Measurements from ENCODE around the gene LRRC8C. TPM values are rescaled to one million over a fixed set of nuclear protein-coding genes. Genes with fewer than 3 reads are reported as not detected.

The LRRC8C gene
- total RNA-seq, 2 experiments from 2014 or later, result 31.7 to 32.3 TPM

GRCh38 chr1:89669441-89669840, 36.5 kb downstream of the LRRC8C start:
- Mint-ChIP-seq H3K36me3 (peaks cover 60% of the 10 kb centered on the region), H3K9me3 (peaks cover 5% of the 10 kb centered on the region), H3K27ac (peak overlapping the region; percentile 76), H3K27me3 (no peaks in the 10 kb centered on the region), H3K4me1 (peaks cover 87% of the 10 kb centered on the region), H3K4me3 (peak overlapping the region; percentile 36)
- DNase-seq, result no peak

GRCh38 chr1:89670163-89670562, 37.2 kb downstream of the LRRC8C start:
- Mint-ChIP-seq H3K4me1 (peaks cover 88% of the 10 kb centered on the region), H3K36me3 (peaks cover 59% of the 10 kb centered on the region), H3K9me3 (peaks cover 5% of the 10 kb centered on the region), H3K4me3 (peak overlapping the region; percentile 56), H3K27ac (peak overlapping the region; percentile 82), H3K27me3 (no peaks in the 10 kb centered on the region)
- DNase-seq, result no peak

GRCh38 chr1:89670711-89671110, 37.8 kb downstream of the LRRC8C start:
- peaks cover 63% of the 10 kb centered on the region for H3K36me3 Mint-ChIP-seq
- H3K4me1 Mint-ChIP-seq, result peaks cover 92% of the 10 kb centered on the region
- H3K4me3 Mint-ChIP-seq, result peak overlapping the region; percentile 0
- no peaks in the 10 kb centered on the region for H3K27me3 Mint-ChIP-seq
- H3K9me3 Mint-ChIP-seq, result peaks cover 5% of the 10 kb centered on the region
- no peak for DNase-seq
- H3K27ac Mint-ChIP-seq, result peak overlapping the region; percentile 79

GRCh38 chr1:89671775-89672488, 39.0 kb downstream of the LRRC8C start:
- Mint-ChIP-seq H3K4me1 (peaks cover 93% of the 10 kb centered on the region), H3K9me3 (peaks cover 4% of the 10 kb centered on the region), H3K27me3 (no peaks in the 10 kb centered on the region), H3K36me3 (peaks cover 62% of the 10 kb centered on the region), H3K27ac (peak overlapping the region; percentile 13), H3K4me3 (no peak overlapping the region)
- DNase-seq, result no peak

GRCh38 chr1:89672489-89673183, 39.7 kb downstream of the LRRC8C start:
- Mint-ChIP-seq H3K4me1 (peaks cover 93% of the 10 kb centered on the region), H3K36me3 (peaks cover 66% of the 10 kb centered on the region), H3K9me3 (peaks cover 4% of the 10 kb centered on the region), H3K4me3 (no peak overlapping the region), H3K27ac (peak overlapping the region; percentile 66), H3K27me3 (no peaks in the 10 kb centered on the region)
- DNase-seq, result no peak

GRCh38 chr1:89673251-89673650, 40.3 kb downstream of the LRRC8C start:
- H3K27ac Mint-ChIP-seq, result peak overlapping the region; percentile 66
- no peak for DNase-seq
- H3K9me3 Mint-ChIP-seq, result peaks cover 4% of the 10 kb centered on the region
- H3K36me3 Mint-ChIP-seq, result peaks cover 70% of the 10 kb centered on the region
- H3K4me3 Mint-ChIP-seq, result no peak overlapping the region
- peaks cover 93% of the 10 kb centered on the region for H3K4me1 Mint-ChIP-seq
- no peaks in the 10 kb centered on the region for H3K27me3 Mint-ChIP-seq

- H3K27me3 Mint-ChIP-seq, result no peaks in the 10 kb centered on the region
- no peak overlapping the region for H3K4me3 Mint-ChIP-seq
These were observed 42.8 kb downstream of the LRRC8C start for GRCh38 chr1:89675677-89676076.

GRCh38 chr1:89681045-89681729, 48.3 kb downstream of the LRRC8C start:
- Mint-ChIP-seq H3K27me3 (no peaks in the 10 kb centered on the region), H3K4me3 (no peak overlapping the region), H3K27ac (peak overlapping the region; percentile 44), H3K4me1 (peaks cover 53% of the 10 kb centered on the region), H3K9me3 (peaks cover 19% of the 10 kb centered on the region), H3K36me3 (peaks cover 77% of the 10 kb centered on the region)
- no peak for DNase-seq

More at GRCh38 chr1:89675677-89676076, 42.8 kb downstream of the LRRC8C start:
- H3K9me3 Mint-ChIP-seq, result peaks cover 10% of the 10 kb centered on the region
- H3K27ac Mint-ChIP-seq, result peak overlapping the region; percentile 81
- peaks cover 77% of the 10 kb centered on the region for H3K4me1 Mint-ChIP-seq
- H3K36me3 Mint-ChIP-seq, result peaks cover 82% of the 10 kb centered on the region
- DNase-seq, result no peak

- no peak overlapping the region for H3K27ac Mint-ChIP-seq
- no peak for DNase-seq
- H3K4me1 Mint-ChIP-seq, result peaks cover 53% of the 10 kb centered on the region
- no peaks in the 10 kb centered on the region for H3K27me3 Mint-ChIP-seq
- H3K9me3 Mint-ChIP-seq, result peaks cover 23% of the 10 kb centered on the region
- no peak overlapping the region for H3K4me3 Mint-ChIP-seq
- peaks cover 84% of the 10 kb centered on the region for H3K36me3 Mint-ChIP-seq
These were observed 49.7 kb downstream of the LRRC8C start for GRCh38 chr1:89682611-89683010.

GRCh38 chr1:89685461-89685860, 52.5 kb downstream of the LRRC8C start:
- H3K36me3 Mint-ChIP-seq, result peaks cover 83% of the 10 kb centered on the region
- peak overlapping the region; percentile 88 for H3K27ac Mint-ChIP-seq
- no peak overlapping the region for H3K4me3 Mint-ChIP-seq
- no peak for DNase-seq
- peaks cover 13% of the 10 kb centered on the region for H3K9me3 Mint-ChIP-seq
- H3K4me1 Mint-ChIP-seq, result peaks cover 61% of the 10 kb centered on the region
- H3K27me3 Mint-ChIP-seq, result no peaks in the 10 kb centered on the region

GRCh38 chr1:89686520-89686919, 53.6 kb downstream of the LRRC8C start:
- Mint-ChIP-seq H3K9me3 (peaks cover 8% of the 10 kb centered on the region), H3K4me3 (no peak overlapping the region), H3K36me3 (peaks cover 80% of the 10 kb centered on the region), H3K27ac (peak overlapping the region; percentile 88), H3K27me3 (no peaks in the 10 kb centered on the region), H3K4me1 (peaks cover 65% of the 10 kb centered on the region)
- no peak for DNase-seq

- H3K27me3 Mint-ChIP-seq, result no peaks in the 10 kb centered on the region
- peak overlapping the region; percentile 88 for H3K27ac Mint-ChIP-seq
- H3K36me3 Mint-ChIP-seq, result peaks cover 75% of the 10 kb centered on the region
- H3K4me1 Mint-ChIP-seq, result peaks cover 70% of the 10 kb centered on the region
- no peak for DNase-seq
- no peak overlapping the region for H3K4me3 Mint-ChIP-seq
- peaks cover 8% of the 10 kb centered on the region for H3K9me3 Mint-ChIP-seq
These were observed 54.3 kb downstream of the LRRC8C start for GRCh38 chr1:89687254-89687653.

- peak overlapping the region; percentile 66 for H3K27ac Mint-ChIP-seq
- DNase-seq, result no peak
- H3K27me3 Mint-ChIP-seq, result no peaks in the 10 kb centered on the region
- peaks cover 79% of the 10 kb centered on the region for H3K4me1 Mint-ChIP-seq
- no peak overlapping the region for H3K4me3 Mint-ChIP-seq
- H3K36me3 Mint-ChIP-seq, result peaks cover 80% of the 10 kb centered on the region
- peaks cover 8% of the 10 kb centered on the region for H3K9me3 Mint-ChIP-seq
These were observed 55.7 kb downstream of the LRRC8C start for GRCh38 chr1:89688607-89689006.

GRCh38 chr1:89689234-89689633, 56.3 kb downstream of the LRRC8C start:
- Mint-ChIP-seq H3K36me3 (peaks cover 84% of the 10 kb centered on the region), H3K4me3 (no peak overlapping the region), H3K27me3 (no peaks in the 10 kb centered on the region), H3K4me1 (peaks cover 84% of the 10 kb centered on the region), H3K27ac (peak overlapping the region; percentile 66), H3K9me3 (peaks cover 8% of the 10 kb centered on the region)
- DNase-seq, result no peak

GRCh38 chr1:89690595-89690994, 57.7 kb downstream of the LRRC8C start:
- DNase-seq, result no peak
- no peaks in the 10 kb centered on the region for H3K27me3 Mint-ChIP-seq
- peaks cover 5% of the 10 kb centered on the region for H3K9me3 Mint-ChIP-seq
- peak overlapping the region; percentile 61 for H3K27ac Mint-ChIP-seq
- peaks cover 84% of the 10 kb centered on the region for H3K4me1 Mint-ChIP-seq
- H3K4me3 Mint-ChIP-seq, result no peak overlapping the region
- H3K36me3 Mint-ChIP-seq, result peaks cover 84% of the 10 kb centered on the region
